Liver (tissue), 9 donors: ENCODE data around the gene TMBIM1. TPM values are rescaled to one million over a fixed set of nuclear protein-coding genes. Genes with fewer than 3 reads are reported as not detected.

Experiments used
- DNase-seq: peaks from one replicate; pipeline ENCODE4 v3.0.0-alpha.2; 2017; ENCODE audit warnings: low spot score
- H3K27ac ChIP-seq, 2 donors: one replicate each; pipeline ENCODE4 v1.7.0; 2013; ENCODE audit warnings: inconsistent platforms in 2 of 2, low read length in 2 of 2, control low read depth in 1 of 2, low read depth in 1 of 2, mild to moderate bottlenecking in 1 of 2
- H3K27me3 ChIP-seq, 4 donors: one replicate each; pipeline versions ENCODE4 v1.6.1 to v1.7.0; 2013; ENCODE audit warnings: low read length in 3 of 4, inconsistent platforms in 1 of 4, mild to moderate bottlenecking in 1 of 4, moderate library complexity in 1 of 4; ENCODE audit not compliant: control insufficient read depth in 4 of 4, insufficient read depth in 4 of 4
- H3K36me3 ChIP-seq, 4 donors: one replicate each; pipeline versions ENCODE4 v1.6.1 to v1.7.0; 2013; ENCODE audit warnings: low read length in 3 of 4, mild to moderate bottlenecking in 3 of 4, low read depth in 1 of 4, moderate library complexity in 1 of 4; ENCODE audit not compliant: control insufficient read depth in 4 of 4, insufficient read depth in 3 of 4
- H3K4me1 ChIP-seq, 4 donors: one replicate each; pipeline versions ENCODE4 v1.6.1 to v1.7.0; 2013; ENCODE audit warnings: low read length in 3 of 4, mild to moderate bottlenecking in 3 of 4, moderate library complexity in 1 of 4; ENCODE audit not compliant: control insufficient read depth in 4 of 4, insufficient read depth in 4 of 4
- H3K4me3 ChIP-seq, 3 donors: one replicate each; pipeline versions ENCODE4 v1.6.1 to v1.7.0; 2013; ENCODE audit warnings: low read length in 3 of 3, control low read depth in 1 of 3, low read depth in 1 of 3, mild to moderate bottlenecking in 1 of 3
- H3K9ac ChIP-seq, 2 donors: one replicate each; pipeline ENCODE4 v1.7.0; 2013; ENCODE audit warnings: low read length in 2 of 2, mild to moderate bottlenecking in 2 of 2, moderate library complexity in 2 of 2, control low read depth in 1 of 2, low read depth in 1 of 2
- H3K9me3 ChIP-seq, 4 donors: one replicate each; pipeline versions ENCODE4 v1.6.1 to v1.7.0; 2013; ENCODE audit warnings: low read length in 3 of 4; ENCODE audit not compliant: control insufficient read depth in 4 of 4
- CTCF ChIP-seq: fragments of 150-350 bp; IDR thresholded peaks from 2 replicates; pipeline ENCODE4 v1.5.1; 2017; ENCODE audit warnings: improper control_type of control experiment, low read depth, low read length; ENCODE audit not compliant: missing input control
- FOXA1 ChIP-seq: IDR thresholded peaks from 2 replicates; pipeline ENCODE4 v1.6.1; 2016; ENCODE audit warnings: antibody characterized with exemption
- FOXA2 ChIP-seq: IDR thresholded peaks from 2 replicates; pipeline ENCODE4 v1.6.1; 2016; ENCODE audit warnings: antibody characterized with exemption
- NR2F2 ChIP-seq: IDR thresholded peaks from 2 replicates; pipeline ENCODE4 v1.6.1; 2016; ENCODE audit warnings: antibody characterized with exemption
- RAD21 ChIP-seq, 2 donors: IDR thresholded peaks; 2 replicates each; pipeline ENCODE4 v1.6.1; 2016; ENCODE audit warnings: antibody characterized with exemption in 2 of 2, mild to moderate bottlenecking in 2 of 2
- REST ChIP-seq: IDR thresholded peaks from 2 replicates; pipeline ENCODE4 v1.6.1; 2016; ENCODE audit warnings: antibody characterized with exemption, mild to moderate bottlenecking
- RXRA ChIP-seq, 2 donors: IDR thresholded peaks; 2 replicates each; pipeline ENCODE4 v1.6.1; 2017 to 2018; ENCODE audit warnings: antibody characterized with exemption in 2 of 2, mild to moderate bottlenecking in 1 of 2
- SP1 ChIP-seq: IDR thresholded peaks from 2 replicates; pipeline ENCODE4 v1.6.1; 2018; ENCODE audit warnings: antibody characterized with exemption, mild to moderate bottlenecking
- TAF1 ChIP-seq: conservative IDR thresholded peaks from 2 replicates; pipeline ENCODE4 v1.6.1; 2016; ENCODE audit warnings: antibody characterized with exemption, mild to moderate bottlenecking
- YY1 ChIP-seq: IDR thresholded peaks from 2 replicates; pipeline ENCODE4 v1.6.1; 2016; ENCODE audit warnings: antibody characterized with exemption, mild to moderate bottlenecking
- WGBS: extraction: QIAGEN DNeasy Blood & Tissue Kit; methylation state at CpG from one replicate; pipeline ENCODE4 v1.1.7; 2013; 5-methylcytosine and 5-hydroxymethylcytosine counted together
- polyA plus RNA-seq, 2 donors: library from polyadenylated mRNA; stranded (reverse) in 1 of 2; unstranded in 1 of 2; fragments of 200-250 nt in 1 of 2; fragments of >200 nt in 1 of 2; fragmentation: Nextera tagmentation in 1 of 2; extraction: Ambion mirVana in 1 of 2; gene quantifications; one replicate each; pipeline versions ENCODE4 v1.2.1 to v1.2.3, GENCODE V29; 2013 to 2015
- total RNA-seq, 2 donors: library from RNA; depleted of rRNA; stranded (reverse); fragments of >200 nt; gene quantifications; one replicate each; pipeline ENCODE4 v1.2.3, GENCODE V29; 2014
- TF ChIP-seq, protein P1 (sequence below): IDR thresholded peaks from 2 replicates; pipeline ENCODE4 v1.6.1; 2016; ENCODE audit warnings: antibody characterized with exemption
- TF ChIP-seq, protein P2 (sequence below): IDR thresholded peaks from 2 replicates; pipeline ENCODE4 v1.6.1; 2016; ENCODE audit warnings: antibody characterized with exemption
- donor health status: healthy.
- donor health status: healthy.
- donor health status: healthy.
- donor health status: healthy.
- donor health status: healthy.

TMBIM1 gene
- total RNA-seq = 100 to 1,000 TPM; 122 to 133 TPM
- polyA plus RNA-seq = 100 to 1,000 TPM in 1 of 2 donors, 10 to 100 TPM in 1; 61.8 to 106 TPM

DNA sequence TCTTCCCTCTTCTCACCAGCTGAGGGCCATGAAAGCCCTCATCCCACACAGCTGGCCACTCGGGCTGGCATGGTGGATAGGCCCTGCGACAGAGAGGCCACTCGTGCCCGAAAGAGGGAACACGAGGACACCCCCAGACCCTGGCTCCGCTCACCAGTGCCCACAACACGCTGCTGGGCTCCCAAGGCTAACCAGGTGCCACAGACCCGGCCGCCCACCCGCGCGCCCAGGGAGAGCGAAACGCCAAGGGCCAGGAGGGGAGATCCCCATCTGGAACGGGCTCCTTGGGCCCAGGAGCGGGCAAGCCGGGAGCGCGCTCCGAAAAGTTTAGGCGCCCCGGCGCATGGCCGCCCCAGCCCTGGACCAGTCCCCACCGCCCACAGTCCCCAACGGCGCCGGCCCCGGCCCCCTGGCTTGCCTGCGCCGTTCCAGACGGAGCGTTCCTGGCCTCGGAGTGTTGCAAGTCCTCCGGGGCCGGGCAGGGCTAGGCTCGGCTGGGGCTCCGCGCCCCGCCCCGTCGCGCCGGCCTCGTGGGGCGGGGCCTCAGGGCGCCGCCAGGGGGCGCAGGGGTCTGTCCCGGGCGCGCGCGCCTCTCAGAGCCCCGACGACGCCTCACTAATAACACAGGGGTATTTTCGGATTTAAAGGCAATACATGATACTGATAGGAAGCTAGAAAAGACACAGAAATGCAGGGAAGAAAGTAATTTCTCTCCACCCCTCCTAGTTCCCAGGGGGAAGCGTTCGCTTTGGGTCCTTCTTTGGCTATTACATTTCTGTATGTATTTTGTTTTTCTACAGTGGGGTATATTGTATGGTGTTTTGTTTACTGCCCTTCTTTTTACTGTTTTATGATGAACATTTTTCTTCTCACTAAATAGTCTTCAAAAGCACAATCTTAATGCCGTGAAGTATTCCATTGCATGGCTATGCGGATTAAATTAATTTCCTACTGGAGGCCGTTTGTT lies at the start of gene TMBIM1:
TSS of gene TMBIM1 (minus strand) at position 456 of the 967 bp plus-strand sequence. CDS start 10,362 bp downstream, outside the sequence.
- no peaks in the 10 kb centered on the region for H3K27me3 ChIP-seq
- H3K9ac ChIP-seq = peak within 1 kb of the TSS; percentile 72 to 86
- peaks cover 22 to 52% (median 39%) of the 10 kb centered on the region in 4 donors for H3K4me1 ChIP-seq
- WGBS = 7% methylated on average over 63 of the region's 63 CpGs
- peak within 1 kb of the TSS; percentile 98 to 99 for H3K27ac ChIP-seq
- H3K36me3 ChIP-seq = no peaks in the 10 kb centered on the region
- H3K4me3 ChIP-seq = peak within 1 kb of the TSS; percentile 64 to 89 (median 69)
- TF ChIP-seq RXRA (IDR thresholded peaks at IDR 0.05) = no peak
- peak; percentile 92 for TF ChIP-seq CTCF
- peak; percentile 41 to 65 for TF ChIP-seq RAD21 (IDR thresholded peaks at IDR 0.05)
- TF ChIP-seq NR2F2 = no peak
- peak; percentile 24 for TF ChIP-seq REST
- peak; percentile 5 for TF ChIP-seq TAF1
- TF ChIP-seq, protein P1, sequence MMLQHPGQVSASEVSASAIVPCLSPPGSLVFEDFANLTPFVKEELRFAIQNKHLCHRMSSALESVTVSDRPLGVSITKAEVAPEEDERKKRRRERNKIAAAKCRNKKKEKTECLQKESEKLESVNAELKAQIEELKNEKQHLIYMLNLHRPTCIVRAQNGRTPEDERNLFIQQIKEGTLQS = no peak
- no peak for TF ChIP-seq SP1
- TF ChIP-seq, protein P2, sequence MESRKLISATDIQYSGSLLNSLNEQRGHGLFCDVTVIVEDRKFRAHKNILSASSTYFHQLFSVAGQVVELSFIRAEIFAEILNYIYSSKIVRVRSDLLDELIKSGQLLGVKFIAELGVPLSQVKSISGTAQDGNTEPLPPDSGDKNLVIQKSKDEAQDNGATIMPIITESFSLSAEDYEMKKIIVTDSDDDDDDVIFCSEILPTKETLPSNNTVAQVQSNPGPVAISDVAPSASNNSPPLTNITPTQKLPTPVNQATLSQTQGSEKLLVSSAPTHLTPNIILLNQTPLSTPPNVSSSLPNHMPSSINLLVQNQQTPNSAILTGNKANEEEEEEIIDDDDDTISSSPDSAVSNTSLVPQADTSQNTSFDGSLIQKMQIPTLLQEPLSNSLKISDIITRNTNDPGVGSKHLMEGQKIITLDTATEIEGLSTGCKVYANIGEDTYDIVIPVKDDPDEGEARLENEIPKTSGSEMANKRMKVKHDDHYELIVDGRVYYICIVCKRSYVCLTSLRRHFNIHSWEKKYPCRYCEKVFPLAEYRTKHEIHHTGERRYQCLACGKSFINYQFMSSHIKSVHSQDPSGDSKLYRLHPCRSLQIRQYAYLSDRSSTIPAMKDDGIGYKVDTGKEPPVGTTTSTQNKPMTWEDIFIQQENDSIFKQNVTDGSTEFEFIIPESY = no peak
- DNase-seq = peak; percentile 87
- H3K9me3 ChIP-seq = no peaks in the 10 kb centered on the region

GRCh38 chr2:218341381-218341780 lies 49.1 kb upstream of the TMBIM1 start:
- Histone ChIP-seq H3K27me3 (no peaks in the 10 kb centered on the region), H3K4me3 (no peak overlapping the region), H3K27ac (no peak overlapping the region), H3K9me3 (no peaks in the 10 kb centered on the region), H3K4me1 (no peaks in the 10 kb centered on the region), H3K36me3 (peaks cover 14 to 39% (median 20%) of the 10 kb centered on the region in 4 donors), H3K9ac (no peak overlapping the region)
- WGBS = 96% methylated on average over 8 of the region's 8 CpGs
- TF ChIP-seq CTCF (no peak), RXRA (IDR thresholded peaks at IDR 0.05) (no peak), YY1 (no peak), FOXA1 (no peak), FOXA2 (no peak), RAD21 (IDR thresholded peaks at IDR 0.05) (no peak)
- TF ChIP-seq, protein P1 = no peak
- TF ChIP-seq, protein P2 = no peak
- DNase-seq = no peak
